Endothelial cell of umbilical vein (primary cell): Measurements from ENCODE around the gene ELMO1. TPM values are rescaled to one million over a fixed set of nuclear protein-coding genes. Genes with fewer than 3 reads are reported as not detected.

Experiments
- BruUV-seq: library from RNA; stranded (reverse); fragments of 400-500 nt; replicated peaks from 2 replicates; lab custom pipeline; 2021; lab: Mats Ljungman, UMichigan
- CTCF ChIA-PET: fragments of 300-600, 350-600 bp; sonication (Branson Sonifier 250); formaldehyde crosslinking; loops from one replicate; lab custom pipeline; 2021; ENCODE audit warnings: antibody characterized with exemption, inconsistent platforms; lab: Charles Lee
- POLR2A ChIA-PET: fragments of 300-600, 350-600 bp; sonication (Branson Sonifier 250); formaldehyde crosslinking; loops from one replicate; lab custom pipeline; 2021; ENCODE audit warnings: antibody characterized with exemption, inconsistent platforms; lab: Charles Lee
- DNase-seq: peaks from one replicate; pipeline ENCODE4 v3.0.0-alpha.2; 2011; ENCODE audit warnings: low read depth, low spot score
- FAIRE-seq: peaks from 2 replicates; lab custom pipeline; 2011; peaks lifted over from hg19 to GRCh38; lab: Jason Lieb, UNC
- H2AFZ ChIP-seq: 2 replicates; pipeline ENCODE4 v1.6.0; 2012; ENCODE audit warnings: low read depth, low read length, control low read depth, inconsistent platforms
- H3K27ac ChIP-seq: 2 replicates; pipeline ENCODE4 v1.5.1; 2011; ENCODE audit warnings: low read depth, mild to moderate bottlenecking, control low read depth, low read length, moderate library complexity; ENCODE audit not compliant: insufficient read depth
- H3K27me3 ChIP-seq, 2 experiments: 2 replicates each; pipeline versions ENCODE4 v1.6.0 to v1.6.1; 2011; ENCODE audit warnings: low read length in 2 of 2, mixed read lengths in 1 of 2; ENCODE audit not compliant: control insufficient read depth in 2 of 2, insufficient read depth in 2 of 2
- H3K36me3 ChIP-seq, 2 experiments: 2 replicates in 1 of 2; 3 replicates in 1 of 2; pipeline ENCODE4 v1.5.1; 2011; ENCODE audit warnings: low read length in 2 of 2, mild to moderate bottlenecking in 1 of 2, moderate library complexity in 1 of 2; ENCODE audit not compliant: control insufficient read depth in 2 of 2, insufficient read depth in 2 of 2; ENCODE audit errors: extremely low read depth in 1 of 2
- H3K4me1 ChIP-seq: 3 replicates; pipeline ENCODE4 v1.5.1; 2011; ENCODE audit warnings: mild to moderate bottlenecking, low read length; ENCODE audit not compliant: control insufficient read depth, insufficient read depth; ENCODE audit errors: extremely low read depth
- H3K4me2 ChIP-seq: 2 replicates; pipeline ENCODE4 v1.6.1; 2011; ENCODE audit warnings: low read length, control low read depth, mixed read lengths; ENCODE audit not compliant: insufficient read depth
- H3K4me3 ChIP-seq, 3 experiments: fragments of 200-600 bp in 1 of 3; sonication (generic), shearing (Covaris generic) in 1 of 3; replicated peaks in 1 of 3; 2 replicates each; pipeline ENCODE4 v1.5.1; 2011 to 2016; ENCODE audit warnings: control low read depth in 3 of 3, low read length in 3 of 3, mild to moderate bottlenecking in 2 of 3, inconsistent platforms in 1 of 3, low read depth in 1 of 3, moderate library complexity in 1 of 3; ENCODE audit not compliant: insufficient read depth in 1 of 3
- H3K79me2 ChIP-seq: 2 replicates; pipeline ENCODE4 v1.6.0; 2012; ENCODE audit warnings: low read length, inconsistent platforms; ENCODE audit not compliant: control insufficient read depth, insufficient read depth
- H3K9ac ChIP-seq: replicated peaks from 2 replicates; pipeline ENCODE3; 2011; ENCODE audit warnings: low read length, control low read depth; ENCODE audit not compliant: insufficient read depth; ENCODE audit errors: extremely low read depth
- H3K9me1 ChIP-seq: replicated peaks from 3 replicates; pipeline ENCODE4 v1.6.0; 2011; ENCODE audit warnings: mild to moderate bottlenecking, low read length; ENCODE audit not compliant: control insufficient read depth, insufficient read depth; ENCODE audit errors: extremely low read depth
- H3K9me3 ChIP-seq: replicated peaks from 2 replicates; pipeline ENCODE4 v1.5.1; 2012; ENCODE audit warnings: low read length, inconsistent platforms; ENCODE audit not compliant: control insufficient read depth, insufficient read depth
- H4K20me1 ChIP-seq: replicated peaks from 2 replicates; pipeline ENCODE3; 2011; ENCODE audit warnings: mild to moderate bottlenecking, low read length; ENCODE audit not compliant: control insufficient read depth, insufficient read depth; ENCODE audit errors: extremely low read depth
- EZH2 ChIP-seq: IDR thresholded peaks from 2 replicates; pipeline ENCODE4 v1.6.1; 2012; ENCODE audit warnings: borderline replicate concordance, low read depth, mild to moderate bottlenecking, moderate library complexity, low read length, inconsistent platforms; ENCODE audit not compliant: severe bottlenecking
- FOS ChIP-seq: IDR thresholded peaks from 2 replicates; pipeline ENCODE4 v1.6.1; 2011; ENCODE audit warnings: mild to moderate bottlenecking, low read length, moderate library complexity, borderline replicate concordance; ENCODE audit not compliant: insufficient read depth
- GATA2 ChIP-seq: IDR thresholded peaks from 2 replicates; pipeline ENCODE4 v1.7.0; 2011; ENCODE audit warnings: low read depth, mild to moderate bottlenecking, moderate library complexity, mixed read lengths, low read length; ENCODE audit not compliant: insufficient read length, insufficient read depth
- JUN ChIP-seq: IDR thresholded peaks from 2 replicates; pipeline ENCODE4 v1.6.1; 2011; ENCODE audit warnings: borderline replicate concordance, low read depth; ENCODE audit not compliant: insufficient read length, insufficient read depth
- MYC ChIP-seq: IDR thresholded peaks from one replicate; pipeline ENCODE4 v1.6.1; 2011; ENCODE audit warnings: mild to moderate bottlenecking, low read depth, low read length
- POLR2A ChIP-seq: IDR thresholded peaks from 2 replicates; pipeline ENCODE4 v1.6.1; 2012; ENCODE audit warnings: low read depth, mild to moderate bottlenecking, control low read depth, low read length
- POLR2AphosphoS5 ChIP-seq: IDR thresholded peaks from 2 replicates; pipeline ENCODE4 v1.6.1; 2012; ENCODE audit warnings: low read depth, mild to moderate bottlenecking, control low read depth, low read length, moderate library complexity; ENCODE audit not compliant: insufficient read depth
- dilution Hi-C: fragments of 300-500 bp; cut with MboI; formaldehyde crosslinking; loops from one replicate; pipeline ENCODE4 v1.15.0; 2019; ENCODE audit warnings: low sequenced_read_pairs; ENCODE audit not compliant: extremely low pct_ligation_motif_present
- intact Hi-C: fragments of 100-400 bp; cut with micrococcal nuclease; formaldehyde crosslinking; loops from one replicate; pipeline ENCODE4 v1.10.0; 2022
- polyA plus RNA-seq, 4 experiments: library from polyadenylated mRNA; depleted of rRNA in 3 of 4; stranded (reverse) in 3 of 4; unstranded in 1 of 4; fragments of >200 nt; gene quantifications; 2 replicates each; pipeline versions ENCODE4 v1.2.1 to v1.2.3, GENCODE V29; 2011 to 2012; ENCODE audit warnings: missing spikeins in 1 of 4
- total RNA-seq: library from RNA; stranded (reverse); gene quantifications from 2 replicates; pipeline ENCODE4 v1.2.3, GENCODE V29; 2021
- TF ChIP-seq, protein P1 (sequence below), 2 donors: IDR thresholded peaks; 1 replicate in 1 of 2; 2 replicates in 1 of 2; pipeline ENCODE4 v1.5.1; 2011; ENCODE audit warnings: low read length in 2 of 2, mild to moderate bottlenecking in 2 of 2, moderate library complexity in 2 of 2, control low read depth in 1 of 2, inconsistent platforms in 1 of 2, low read depth in 1 of 2; ENCODE audit not compliant: insufficient read depth in 1 of 2; ENCODE audit errors: extremely low read depth in 1 of 2
- TF ChIP-seq, protein P2 (sequence below): IDR thresholded peaks from 2 replicates; pipeline ENCODE4 v1.6.1; 2011; ENCODE audit not compliant: insufficient read depth, insufficient read length

The ELMO1 gene
- total and polyA plus RNA-seq, 2 donors (not counting 3 experiments of a cell fraction or from before 2014, with no cell fraction given) = 17.0 to 30.6 TPM

DNA sequence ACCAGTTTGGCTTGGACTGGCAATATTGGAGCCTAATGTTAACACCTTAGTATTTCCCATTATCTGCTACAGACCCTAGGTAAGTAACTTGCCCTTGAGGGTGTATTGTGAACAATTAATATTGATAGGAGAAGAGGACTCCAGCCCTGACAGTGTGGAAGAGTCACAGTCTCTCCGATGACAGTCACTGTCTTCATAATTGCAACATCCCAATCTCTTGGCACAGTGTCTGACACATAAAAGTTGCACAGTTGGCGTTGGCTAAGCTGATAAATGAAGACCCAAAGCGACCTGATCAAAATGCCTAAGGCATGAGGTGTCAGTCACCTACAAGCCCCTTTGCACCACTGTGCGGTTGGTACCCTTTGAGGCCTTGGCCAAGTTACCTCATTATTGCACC is 569.6 kb downstream of the ELMO1 start:
- TF ChIP-seq, protein P1, sequence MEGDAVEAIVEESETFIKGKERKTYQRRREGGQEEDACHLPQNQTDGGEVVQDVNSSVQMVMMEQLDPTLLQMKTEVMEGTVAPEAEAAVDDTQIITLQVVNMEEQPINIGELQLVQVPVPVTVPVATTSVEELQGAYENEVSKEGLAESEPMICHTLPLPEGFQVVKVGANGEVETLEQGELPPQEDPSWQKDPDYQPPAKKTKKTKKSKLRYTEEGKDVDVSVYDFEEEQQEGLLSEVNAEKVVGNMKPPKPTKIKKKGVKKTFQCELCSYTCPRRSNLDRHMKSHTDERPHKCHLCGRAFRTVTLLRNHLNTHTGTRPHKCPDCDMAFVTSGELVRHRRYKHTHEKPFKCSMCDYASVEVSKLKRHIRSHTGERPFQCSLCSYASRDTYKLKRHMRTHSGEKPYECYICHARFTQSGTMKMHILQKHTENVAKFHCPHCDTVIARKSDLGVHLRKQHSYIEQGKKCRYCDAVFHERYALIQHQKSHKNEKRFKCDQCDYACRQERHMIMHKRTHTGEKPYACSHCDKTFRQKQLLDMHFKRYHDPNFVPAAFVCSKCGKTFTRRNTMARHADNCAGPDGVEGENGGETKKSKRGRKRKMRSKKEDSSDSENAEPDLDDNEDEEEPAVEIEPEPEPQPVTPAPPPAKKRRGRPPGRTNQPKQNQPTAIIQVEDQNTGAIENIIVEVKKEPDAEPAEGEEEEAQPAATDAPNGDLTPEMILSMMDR (IDR thresholded peaks at IDR 0.05; ENCODE audit: extremely low read depth in 1 of 2, insufficient read depth in 1 of 2, low read depth in 1 of 2, low read length in 2 of 2) = no peak
- no peak for TF ChIP-seq POLR2A
- TF ChIP-seq, protein P2, sequence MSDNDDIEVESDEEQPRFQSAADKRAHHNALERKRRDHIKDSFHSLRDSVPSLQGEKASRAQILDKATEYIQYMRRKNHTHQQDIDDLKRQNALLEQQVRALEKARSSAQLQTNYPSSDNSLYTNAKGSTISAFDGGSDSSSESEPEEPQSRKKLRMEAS = no peak
- no peak for TF ChIP-seq JUN
- no peak for TF ChIP-seq MYC
- no peak for TF ChIP-seq FOS
- no peak for TF ChIP-seq GATA2
- no peak for TF ChIP-seq POLR2AphosphoS5
- no peak for TF ChIP-seq EZH2
- Histone ChIP-seq H3K4me3 (no peak overlapping the region), H2AFZ (no peak overlapping the region), H3K9me3 (no peaks in the 10 kb centered on the region), H3K4me1 (no peaks in the 10 kb centered on the region), H3K27ac (no peak overlapping the region), H4K20me1 (no peaks in the 10 kb centered on the region), H3K9me1 (no peaks in the 10 kb centered on the region), H3K79me2 (no peaks in the 10 kb centered on the region), H3K4me2 (no peak overlapping the region), H3K36me3 (peaks cover 0 to 4% of the 10 kb centered on the region in 2 experiments), H3K27me3 (no peaks in the 10 kb centered on the region), H3K9ac (no peak overlapping the region)
- ChIA-PET POLR2A (no interaction called here), CTCF (no interaction called here)
- BruUV-seq = no TSS peak
- dilution Hi-C loops = no loop called here
- DNase-seq (no peak), FAIRE-seq (no peak)
- intact Hi-C loops = no loop called here
